Measurements from ENCODE around the gene CELSR3.

GRCh38 chr3:48681974-48682610 is 19.4 kb upstream of the CELSR3 start:
- TF ChIP-seq POLR2AphosphoS5 (IDR thresholded peaks at IDR 0.05; ENCODE audit: low read depth, low read length), result no peak
- no peak for TF ChIP-seq POLR2A (IDR thresholded peaks at IDR 0.05; ENCODE audit: low read depth, low read length)
- no peak for TF ChIP-seq TAF1 (IDR thresholded peaks at IDR 0.05; ENCODE audit: borderline replicate concordance, low read depth, low read length)

All from GM12892 (cell line).